Endometrial microvascular endothelial cells (primary cell): Measurements from ENCODE around the gene NKX2-2. TPM values are rescaled to one million over a fixed set of nuclear protein-coding genes. Genes with fewer than 3 reads are reported as not detected.

Experiments used
- in situ Hi-C: cut with HindIII; loops from 2 replicates; pipeline ENCODE4 v1.10.0; 2017; ENCODE audit warnings: low sequenced_read_pairs, low pct_unique_long_range_greater_than_20kb; ENCODE audit errors: inconsistent ontology term
- total RNA-seq: library from RNA; depleted of rRNA; stranded (reverse); fragments of >200 nt; gene quantifications from one replicate; pipeline ENCODE4 v1.2.3, GENCODE V29; 2015; ENCODE audit errors: inconsistent ontology term

Gene NKX2-2
- total RNA-seq: not detected

DNA sequence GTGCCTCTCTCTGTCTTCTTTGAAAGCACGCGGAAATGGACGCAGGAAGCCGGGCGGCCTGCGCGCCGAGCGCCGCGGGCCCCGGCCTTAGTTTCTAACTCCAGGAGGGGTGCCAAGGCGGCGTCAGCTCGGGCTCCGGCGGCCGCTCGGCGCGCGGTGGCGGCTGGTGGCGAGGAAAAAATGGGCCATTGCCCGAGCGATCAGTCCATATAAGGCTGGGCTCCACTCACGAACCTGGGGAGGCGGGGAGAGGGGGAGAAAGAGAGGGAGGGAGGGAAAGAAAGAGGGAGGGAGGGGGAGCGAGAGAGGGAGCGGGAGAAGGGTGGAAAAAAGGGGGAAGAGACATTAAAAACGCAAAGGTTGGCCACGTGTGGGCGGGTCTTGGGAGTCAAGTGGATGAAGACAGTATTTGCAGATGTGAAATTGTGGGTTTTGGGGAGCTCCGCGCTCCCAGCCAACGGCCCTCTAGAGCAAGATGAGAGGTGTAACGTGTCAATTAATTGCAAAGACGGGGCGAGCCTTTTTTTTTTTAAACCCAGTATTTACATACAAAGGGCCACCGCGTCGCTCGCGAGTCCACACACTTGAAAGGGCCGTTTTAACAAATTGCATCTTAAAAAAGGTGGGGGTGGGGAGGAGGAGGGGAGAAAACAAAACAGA lies at the start of gene NKX2-2:
Gene NKX2-2 (minus strand): TSS at position 184 of the 660 bp plus-strand sequence. CDS start 395 bp downstream, outside the sequence.
- in situ Hi-C loops: no loop called here

DNA sequence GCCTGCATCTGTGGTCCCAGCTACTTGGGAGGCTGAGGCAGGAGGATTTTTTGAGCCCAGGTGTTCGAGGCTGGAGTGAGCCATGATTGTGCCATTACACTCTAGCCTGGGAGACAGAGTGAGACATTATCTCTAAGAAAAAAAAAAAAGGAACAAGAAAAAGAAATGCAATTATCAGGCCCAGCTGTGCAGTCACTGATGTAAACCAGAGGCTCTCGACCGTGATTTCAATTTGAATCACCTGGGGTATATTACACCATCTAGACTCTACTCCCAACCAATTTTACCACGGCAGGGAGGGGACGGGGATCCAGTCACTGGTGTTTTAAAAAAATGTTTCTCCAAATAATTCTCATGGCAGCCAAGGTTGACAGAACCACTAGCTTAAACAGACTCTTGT lies 48.8 kb upstream of the NKX2-2 start:
- in situ Hi-C loops: no loop called here

DNA sequence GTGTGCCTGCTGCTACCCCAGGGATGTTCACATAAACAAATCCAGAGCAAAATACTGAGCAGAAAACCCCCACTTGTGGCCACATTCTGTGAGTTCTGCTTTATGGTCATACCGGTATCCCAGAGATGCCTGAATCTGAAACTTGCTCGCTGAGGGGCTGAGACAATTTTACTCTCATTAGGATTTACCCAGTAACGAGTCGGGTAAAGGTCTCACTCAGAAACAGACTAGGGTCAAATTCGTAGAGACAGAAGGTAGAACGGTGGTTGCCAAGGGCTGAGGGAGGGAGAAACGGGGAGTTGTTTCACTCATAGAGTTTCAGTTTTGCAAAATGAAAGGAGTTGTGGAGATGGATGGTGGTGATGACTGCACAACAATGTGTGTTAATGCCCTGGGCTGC lies 45.4 kb upstream of the NKX2-2 start:
- in situ Hi-C loops: no loop called here

DNA sequence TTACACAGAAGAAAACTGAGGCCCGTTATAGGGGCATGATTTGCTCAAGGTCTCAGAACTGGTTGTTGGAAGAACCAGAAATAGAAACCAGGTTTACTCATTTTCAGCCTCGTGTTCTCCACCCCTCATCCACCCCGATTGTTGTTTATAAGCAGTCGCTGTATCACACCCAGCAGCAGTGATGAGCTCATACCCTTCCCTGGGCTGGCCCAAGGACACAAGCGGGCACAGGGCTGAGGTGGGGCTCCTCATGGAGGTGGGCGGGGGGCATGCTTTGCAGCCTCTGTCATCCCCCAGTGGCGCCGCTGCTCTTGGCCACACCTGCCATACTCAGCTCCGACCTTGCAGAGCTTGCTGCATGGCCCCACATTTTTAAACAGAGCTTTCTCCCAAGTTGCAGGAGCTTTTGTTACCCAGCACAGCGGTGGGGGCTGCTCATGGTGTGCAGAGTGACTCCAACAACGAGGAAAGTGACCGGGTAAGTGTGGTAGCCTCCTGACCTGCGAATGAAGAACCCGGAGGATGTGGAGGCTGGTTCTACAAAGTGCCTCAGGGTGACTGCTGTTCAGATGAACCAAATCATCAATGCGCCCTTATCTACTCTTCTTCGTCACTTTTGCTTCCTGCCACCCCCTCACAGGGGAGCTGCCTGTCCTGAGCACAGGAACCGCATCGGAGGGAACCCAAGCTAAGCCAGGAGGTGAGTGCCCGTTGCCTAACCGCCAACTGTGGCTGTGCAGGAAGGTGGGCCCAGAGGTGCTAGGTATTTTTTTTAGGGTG lies 43.6 kb upstream of the NKX2-2 start:
- in situ Hi-C loops: no loop called here

DNA sequence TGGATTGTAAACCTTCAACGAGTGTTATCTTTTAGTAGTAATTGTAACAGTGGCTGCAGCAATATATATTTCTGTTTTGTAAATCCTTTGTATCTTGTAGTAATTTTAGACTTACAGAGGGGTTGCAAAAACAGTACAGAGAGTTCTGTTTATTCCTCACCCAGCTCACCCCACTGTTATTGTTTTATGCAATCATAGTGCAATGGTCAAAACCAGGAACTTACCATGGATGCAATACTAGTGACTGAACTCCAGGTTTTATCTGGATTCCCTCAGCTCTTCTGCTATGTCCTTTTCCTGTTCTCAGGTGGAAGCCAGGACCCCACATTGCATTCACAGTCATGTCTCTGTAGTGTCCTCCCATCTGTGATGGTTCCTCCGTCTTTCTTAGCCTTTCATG lies 42.5 kb upstream of the NKX2-2 start:
- in situ Hi-C loops: no loop called here

DNA sequence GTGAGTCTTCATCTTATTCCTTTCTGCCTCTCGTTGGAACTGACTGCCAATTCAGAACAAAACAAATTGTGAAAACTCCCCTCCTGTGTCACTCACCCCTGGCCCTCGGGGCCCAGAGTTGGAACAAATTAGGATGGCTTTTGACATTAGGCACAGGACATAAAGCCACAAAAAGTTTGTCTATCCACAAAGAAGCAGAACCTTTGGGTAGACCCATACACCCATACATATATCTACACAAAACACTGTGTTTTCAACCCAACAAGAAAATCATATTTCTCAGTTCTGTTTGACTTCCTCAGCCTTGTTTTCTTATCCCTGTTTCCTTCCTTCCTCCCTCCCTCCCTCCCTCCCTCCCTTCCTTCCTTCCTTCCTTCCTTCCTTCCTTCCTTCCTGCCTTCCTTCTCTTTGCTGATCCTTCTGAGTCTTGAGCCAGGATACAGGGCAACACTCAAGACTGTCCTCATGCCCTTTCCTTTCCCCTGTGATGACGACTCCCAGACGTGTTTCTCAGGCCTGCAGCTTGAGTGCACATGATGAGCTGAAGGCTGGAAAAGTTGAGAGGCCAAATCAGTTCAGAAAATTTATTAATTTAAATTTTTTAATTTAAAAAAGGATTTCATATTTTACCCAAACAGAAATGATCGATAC lies 41.7 kb upstream of the NKX2-2 start:
- in situ Hi-C loops: no loop called here

DNA sequence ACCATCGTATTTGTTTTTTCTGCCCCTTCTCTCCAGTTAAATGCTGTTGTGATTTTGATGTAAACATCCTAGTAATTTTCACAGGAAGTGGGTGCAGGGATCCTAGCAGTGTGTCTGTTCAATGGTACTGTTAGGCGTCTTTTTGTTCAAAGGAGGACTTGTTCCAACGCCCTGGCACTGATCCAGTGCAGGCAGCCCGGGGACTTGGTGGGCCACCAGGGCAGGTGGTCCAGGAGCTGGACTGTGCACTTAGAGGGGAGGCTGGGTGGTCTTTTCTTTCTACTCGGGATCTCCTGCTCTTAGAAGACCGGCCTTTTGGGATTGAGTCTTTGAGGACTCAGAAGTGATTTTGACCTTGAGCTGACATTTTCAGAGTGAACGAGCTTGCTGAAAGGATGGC lies 41.1 kb upstream of the NKX2-2 start:
- in situ Hi-C loops: no loop called here

DNA sequence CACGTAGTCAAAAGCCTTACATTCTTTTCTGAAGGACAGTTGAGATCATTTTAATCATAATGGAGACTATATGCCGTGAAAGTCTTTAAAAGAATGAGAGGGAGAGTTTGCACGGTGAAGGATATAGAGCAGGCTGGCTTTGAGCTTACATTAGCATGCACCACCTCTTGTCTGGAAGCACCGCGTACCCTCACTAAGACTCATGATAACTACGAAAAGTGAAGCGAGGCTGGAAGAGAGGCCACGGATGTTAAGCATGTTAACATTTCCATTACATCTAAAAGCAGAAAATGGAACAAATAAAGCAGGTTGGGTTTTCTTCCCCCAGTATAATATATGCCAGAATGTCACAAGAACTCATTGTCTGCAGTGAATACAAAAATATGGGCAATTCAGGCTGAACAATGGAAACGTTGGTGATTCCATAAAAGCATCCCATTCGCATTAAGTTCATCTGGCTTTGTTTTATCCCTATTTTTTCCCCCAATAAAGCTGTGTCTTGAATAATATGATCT lies 40.6 kb upstream of the NKX2-2 start:
- in situ Hi-C loops: no loop called here

DNA sequence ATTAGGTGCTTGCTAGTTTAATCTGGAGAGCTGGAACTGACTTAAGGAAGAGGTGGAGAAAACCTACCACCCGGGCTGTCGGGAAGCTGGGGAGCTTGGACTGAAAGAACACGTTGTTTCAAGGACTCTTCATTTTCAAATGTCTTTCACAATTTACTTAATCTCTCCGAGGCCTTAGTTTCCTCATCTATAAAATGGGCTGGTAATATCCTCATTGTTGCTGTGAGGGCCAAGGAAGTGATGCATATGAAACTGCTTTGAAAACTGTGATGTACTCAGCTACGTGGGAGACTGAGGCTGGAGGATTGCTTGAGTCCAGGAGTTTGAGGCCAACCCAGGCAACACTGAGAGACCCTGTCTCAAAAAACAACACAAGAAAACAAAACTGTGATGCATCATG lies 36.7 kb upstream of the NKX2-2 start:
- in situ Hi-C loops: no loop called here

DNA sequence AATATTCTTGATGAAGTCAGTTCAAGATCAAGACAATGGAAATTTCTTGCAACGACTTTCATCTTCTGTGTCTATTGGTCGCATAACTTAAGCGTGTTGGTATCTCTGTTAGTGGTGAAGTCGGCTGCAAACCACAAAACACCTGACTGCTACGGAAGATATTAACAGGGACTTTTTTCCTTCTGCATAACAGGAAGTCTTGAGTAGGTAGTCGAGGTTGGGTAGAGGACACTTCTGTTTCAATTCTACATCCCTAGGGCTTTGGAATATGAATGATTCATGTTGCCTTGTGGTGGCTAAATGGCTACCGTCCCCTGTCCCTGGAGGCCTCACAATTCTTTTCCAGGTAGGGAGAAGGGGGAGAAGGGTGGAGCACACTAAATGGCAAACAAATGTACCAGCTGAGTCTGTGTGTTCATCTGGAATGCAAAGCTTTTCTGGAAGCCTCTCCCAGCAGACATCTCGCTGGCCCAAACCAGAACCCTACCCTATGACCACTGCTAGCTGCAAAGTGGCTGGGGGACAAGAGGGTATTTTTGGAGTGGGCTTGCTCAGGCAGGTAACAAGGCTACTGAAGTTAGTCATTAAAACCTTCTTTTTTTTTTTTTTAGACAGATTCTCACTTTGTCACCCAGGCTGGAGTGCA lies 34.6 kb upstream of the NKX2-2 start:
- in situ Hi-C loops: no loop called here

DNA sequence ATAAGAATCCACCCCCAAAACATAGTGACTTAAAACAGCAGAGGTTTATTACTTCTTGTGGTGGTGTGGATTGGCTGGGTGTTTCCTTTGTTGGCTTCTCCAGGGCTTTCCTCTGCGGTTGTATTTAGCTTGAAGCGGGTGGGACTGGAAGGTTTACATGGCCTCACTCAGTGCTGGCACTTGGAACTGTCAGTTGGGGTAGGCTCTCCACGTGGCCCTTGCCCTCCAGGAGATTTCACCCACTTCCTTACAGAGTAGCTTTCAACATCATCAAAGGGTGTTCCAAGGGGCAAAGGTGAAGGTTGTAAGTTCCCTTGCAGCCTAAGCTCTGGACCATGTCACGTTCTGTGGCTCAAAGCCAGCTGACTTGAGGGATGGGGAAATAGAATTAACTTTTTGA lies 32.5 kb upstream of the NKX2-2 start:
- in situ Hi-C loops: no loop called here

DNA sequence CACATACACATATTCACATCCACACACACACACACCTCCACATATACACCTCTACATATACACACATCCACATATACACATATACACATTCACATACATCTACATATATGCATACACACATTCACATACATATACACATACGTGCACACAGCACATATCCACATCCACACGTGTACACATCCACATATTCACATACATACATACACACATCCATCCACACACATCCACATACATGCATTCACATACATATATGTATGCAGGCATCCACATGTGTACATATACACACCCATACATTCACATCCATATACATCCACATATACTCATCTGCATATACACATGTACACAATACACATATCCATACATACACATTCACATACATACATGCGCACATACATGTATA lies 25.6 kb upstream of the NKX2-2 start:
- in situ Hi-C loops: no loop called here

DNA sequence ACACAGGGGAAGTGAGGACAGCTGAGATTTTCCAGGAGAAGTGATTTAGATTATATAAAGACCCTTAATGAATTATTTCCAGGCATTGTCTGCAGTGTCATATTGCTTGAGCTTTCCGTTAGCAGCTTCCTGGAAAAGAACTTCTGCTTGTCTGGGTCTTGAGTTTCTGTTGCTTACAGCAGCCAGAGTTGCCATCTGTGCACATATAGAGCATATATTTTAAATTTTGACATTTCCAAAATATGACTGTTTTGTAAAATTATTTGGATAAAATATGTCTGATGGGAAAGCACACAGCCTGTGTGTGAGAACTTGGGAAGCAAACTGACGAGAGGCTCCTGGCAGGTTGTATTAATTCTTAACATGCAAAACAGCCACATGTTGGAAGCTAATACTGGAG lies 21.0 kb upstream of the NKX2-2 start:
- in situ Hi-C loops: no loop called here

DNA sequence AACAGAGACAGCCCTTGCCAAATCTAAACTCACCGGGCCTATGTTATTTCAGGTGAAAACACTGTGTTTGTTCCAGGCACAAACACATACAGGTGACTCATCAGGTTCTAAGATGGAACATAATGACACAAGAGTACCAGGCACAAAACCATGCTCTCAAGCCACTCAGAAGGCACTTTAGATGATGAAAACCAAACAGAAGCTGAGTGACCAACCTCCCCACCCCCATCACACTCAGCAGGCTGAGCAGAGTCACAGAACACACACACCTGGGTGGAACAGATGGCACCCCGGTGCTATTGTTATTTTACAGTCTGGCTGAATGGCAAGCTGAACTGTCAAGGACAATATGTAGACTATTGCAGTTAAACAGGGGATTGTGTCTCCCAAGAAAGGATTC lies 20.6 kb upstream of the NKX2-2 start:
- in situ Hi-C loops: no loop called here

DNA sequence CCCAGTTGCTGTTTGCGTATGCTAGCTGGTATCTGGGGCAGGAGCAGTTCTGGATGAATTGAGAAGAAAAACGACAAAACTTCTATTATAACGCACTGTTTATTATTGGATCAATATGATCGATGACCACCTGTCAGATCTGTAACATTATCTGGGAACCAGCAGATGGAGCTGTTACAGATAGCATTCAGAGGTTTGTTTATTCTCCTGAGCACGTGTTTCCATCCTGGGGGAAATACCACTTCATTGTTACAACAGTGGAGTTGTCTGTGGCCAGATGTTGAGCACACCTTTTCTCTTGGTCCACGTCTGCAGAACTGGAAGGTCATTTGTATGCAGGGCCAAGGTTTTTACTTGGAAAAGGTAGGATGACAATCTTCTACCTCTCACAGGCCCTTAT lies 16.0 kb upstream of the NKX2-2 start:
- in situ Hi-C loops: no loop called here

DNA sequence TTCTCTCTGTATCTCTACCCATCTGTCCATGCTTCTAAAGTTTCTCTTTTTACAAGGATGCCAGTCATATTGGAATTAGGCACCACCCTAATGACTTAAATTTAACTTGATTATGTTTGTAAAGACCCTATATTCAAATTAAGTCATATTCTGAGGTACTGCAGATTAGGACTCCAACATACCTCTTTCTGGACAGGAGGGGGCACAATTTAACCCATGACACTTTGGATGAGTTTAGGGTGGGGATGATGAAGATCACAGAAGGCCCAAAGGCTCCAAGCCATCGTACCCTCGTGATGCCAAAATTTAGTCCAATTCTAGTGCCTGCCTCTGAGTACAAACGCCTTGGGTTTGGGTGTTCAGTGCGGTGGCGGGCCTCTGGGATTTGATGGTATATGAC lies 15.0 kb upstream of the NKX2-2 start:
- in situ Hi-C loops: no loop called here

DNA sequence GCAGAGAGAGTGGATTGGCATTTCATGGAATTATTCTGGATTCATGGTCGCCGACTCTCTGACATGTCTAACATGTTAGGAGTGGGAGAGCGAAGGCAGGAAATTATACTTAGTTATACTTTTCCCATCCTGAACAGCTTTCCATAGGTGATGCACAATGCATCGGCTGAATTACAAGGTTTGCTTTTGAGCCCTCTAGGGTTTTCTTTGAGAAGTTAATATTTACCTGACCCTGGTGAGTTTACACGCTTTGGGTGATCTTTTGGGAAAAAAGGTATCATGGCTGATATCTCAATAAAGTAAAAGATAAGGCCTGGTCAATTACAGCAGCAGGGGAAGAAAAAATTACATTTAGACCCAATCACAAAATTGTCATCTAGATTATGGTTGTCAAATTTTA lies 14.0 kb upstream of the NKX2-2 start:
- in situ Hi-C loops: no loop called here

DNA sequence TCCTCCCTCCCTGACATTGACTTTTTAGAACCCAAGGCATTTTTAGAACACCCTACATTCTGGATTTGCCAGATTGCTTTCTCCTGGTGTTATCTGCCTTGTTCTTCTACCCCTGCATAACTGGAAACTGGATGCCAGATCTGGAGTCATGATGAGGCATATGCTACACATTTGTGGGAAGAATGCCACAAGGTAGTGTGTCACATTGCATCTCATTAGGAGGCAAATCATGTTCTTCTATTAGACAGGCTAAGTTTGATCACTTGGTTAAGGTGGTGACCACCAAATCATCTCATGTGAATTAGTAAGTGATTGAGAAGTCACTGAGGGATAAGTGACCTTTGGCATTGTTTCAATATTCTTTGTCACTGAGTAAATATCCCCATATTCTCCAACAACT lies 12.9 kb upstream of the NKX2-2 start:
- in situ Hi-C loops: no loop called here

DNA sequence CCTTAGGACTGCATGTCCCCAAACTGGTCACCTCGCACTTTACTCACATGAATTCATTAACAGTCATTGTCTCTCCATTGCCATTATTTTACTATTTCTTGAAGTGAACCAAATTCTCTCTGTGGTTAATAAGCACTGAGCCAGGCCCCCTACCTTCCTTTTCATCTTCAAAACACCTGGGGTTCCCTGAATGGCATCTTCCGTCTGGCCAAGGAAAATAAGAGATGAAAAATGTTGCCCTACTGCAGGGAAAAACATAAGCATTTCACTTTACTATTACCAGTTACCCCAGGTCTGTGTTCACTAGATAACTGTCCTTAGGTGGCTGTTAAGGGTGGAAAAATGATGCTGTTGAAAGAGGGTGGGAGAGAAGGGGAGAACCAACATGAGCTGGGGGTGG lies 10.0 kb upstream of the NKX2-2 start:
- in situ Hi-C loops: no loop called here
